ENCODE measurements around the gene ADAP2.

DNA sequence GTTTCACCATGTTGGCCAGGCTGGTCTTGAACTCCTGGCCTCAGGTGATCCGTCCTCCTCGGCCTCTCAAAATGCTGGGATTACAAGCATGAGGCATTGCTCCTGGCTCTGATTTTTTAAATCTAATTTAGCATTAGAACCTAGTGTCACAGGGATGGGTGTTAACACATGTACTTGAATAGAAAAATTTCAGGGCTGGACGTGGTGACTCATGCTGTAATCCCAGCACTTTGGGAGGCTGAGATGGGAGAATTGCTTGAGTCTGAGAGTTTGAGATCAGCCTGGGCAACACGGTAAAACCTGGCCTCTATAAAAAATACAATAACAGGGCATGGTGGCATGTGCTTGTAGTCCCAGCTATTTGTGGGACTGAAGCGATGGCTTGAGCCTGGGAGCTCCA, 43.1 kb downstream of the ADAP2 start:
- no peak for TF ChIP-seq CTCF (conservative IDR thresholded peaks at IDR 0.05 in 1 of 2, IDR thresholded peaks at IDR 0.05 in 1 of 2; ENCODE audit: extremely low read depth in 1 of 2, insufficient read depth in 1 of 2, low read depth in 1 of 2, low read length in 2 of 2)
- TF ChIP-seq EZH2 (IDR thresholded peaks at IDR 0.05; ENCODE audit: borderline replicate concordance, low read length): no peak

All from mammary epithelial cell (primary cell).